Activated T-helper 2 cell treated with anti-CD3 and anti-CD28 coated beads, Interferon-gamma antibody, Interleukin-2, Interleukin-4, amounts not matched to agents 10 μg/mL and 5 μg/mL and 100 μg/mL, durations not matched to agents 14 hours and 24 hours and 36 hours (primary cell): ENCODE measurements around the gene LHFPL2. TPM values are rescaled to one million over a fixed set of nuclear protein-coding genes. Genes with fewer than 3 reads are reported as not detected.

ENCODE experiments used
- DNase-seq: peaks from one replicate; pipeline ENCODE4 v3.0.0; 2021; ENCODE audit warnings: low spot score
- H3K27ac Mint-ChIP-seq: one replicate; pipeline ENCODE4 v1.8.0; 2021; ENCODE audit warnings: mixed read lengths
- H3K27me3 Mint-ChIP-seq: one replicate; pipeline ENCODE4 v1.8.0; 2021; ENCODE audit warnings: low read depth, mixed read lengths
- H3K36me3 Mint-ChIP-seq: one replicate; pipeline ENCODE4 v1.8.0; 2021; ENCODE audit warnings: low read depth, mixed read lengths
- H3K4me1 Mint-ChIP-seq: one replicate; pipeline ENCODE4 v1.8.0; 2021; ENCODE audit warnings: low read depth, mixed read lengths
- H3K4me3 Mint-ChIP-seq: one replicate; pipeline ENCODE4 v1.8.0; 2021; ENCODE audit warnings: low read depth, mild to moderate bottlenecking, moderate library complexity, mixed read lengths
- H3K9me3 Mint-ChIP-seq: one replicate; pipeline ENCODE4 v1.8.0; 2021; ENCODE audit warnings: mixed read lengths
- intact Hi-C: fragments of 100-400 bp; cut with micrococcal nuclease; formaldehyde crosslinking; loops from one replicate; pipeline ENCODE4 v1.15.1; 2023
- total RNA-seq: library from RNA; stranded (reverse); gene quantifications from 2 replicates; pipeline ENCODE4 v1.2.3, GENCODE V29; 2022

LHFPL2 gene
- total RNA-seq, 1 donor from 2014 or later = 0.16 TPM

DNA sequence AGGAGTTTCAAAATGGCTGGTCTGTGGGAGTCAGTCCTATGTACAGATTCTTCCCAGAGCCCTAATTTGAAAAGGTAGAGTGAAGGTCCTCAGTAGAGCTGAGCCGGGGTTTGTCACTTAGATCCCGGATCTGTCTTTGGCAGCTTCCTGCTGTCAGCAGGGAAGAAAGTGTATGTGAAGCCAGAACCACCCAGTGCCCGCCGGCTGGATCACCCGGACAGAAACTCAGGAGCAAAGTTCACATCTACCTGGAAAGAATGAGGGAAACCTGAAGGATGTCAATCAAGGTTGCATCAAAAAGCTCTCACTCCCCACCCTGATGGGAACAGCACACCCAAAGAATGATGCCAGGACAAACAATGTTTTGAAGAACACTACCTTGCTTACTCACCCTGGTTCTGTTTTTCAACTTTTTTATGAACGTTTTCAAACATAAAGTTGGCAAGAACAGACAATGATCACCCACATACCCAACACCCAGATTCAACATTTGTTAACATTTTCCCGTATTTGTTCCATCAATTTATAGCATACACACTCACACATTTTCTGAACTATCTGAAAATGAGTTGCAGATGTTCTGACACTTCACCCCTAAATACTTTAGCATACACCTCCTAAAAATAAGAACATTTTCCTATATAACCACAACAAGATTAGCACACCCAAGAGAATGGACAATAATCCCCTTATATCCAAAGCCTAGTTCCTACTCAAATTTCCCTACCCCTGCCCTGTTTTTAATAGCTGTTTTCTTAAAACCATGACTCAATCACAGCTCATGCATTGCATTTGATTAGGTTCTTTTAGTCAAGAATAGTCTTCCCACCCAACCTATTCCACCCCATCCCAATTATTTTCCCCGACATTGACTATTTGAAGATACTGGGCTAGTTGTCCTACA, 133.9 kb downstream of the LHFPL2 start:
- Mint-ChIP-seq H3K4me1 (peaks cover 3% of the 10 kb centered on the region), H3K4me3 (no peak overlapping the region), H3K36me3 (no peaks in the 10 kb centered on the region), H3K9me3 (no peaks in the 10 kb centered on the region), H3K27ac (no peak overlapping the region), H3K27me3 (peaks cover 65% of the 10 kb centered on the region)
- intact Hi-C loops = no loop called here
- no peak for DNase-seq

GRCh38 chr5:78513441-78513840, 135.1 kb downstream of the LHFPL2 start:
- Mint-ChIP-seq H3K27me3 (peaks cover 73% of the 10 kb centered on the region), H3K4me3 (no peak overlapping the region), H3K27ac (no peak overlapping the region), H3K36me3 (no peaks in the 10 kb centered on the region), H3K9me3 (no peaks in the 10 kb centered on the region), H3K4me1 (peaks cover 8% of the 10 kb centered on the region)
- DNase-seq = no peak
- intact Hi-C loops = no loop called here

DNA sequence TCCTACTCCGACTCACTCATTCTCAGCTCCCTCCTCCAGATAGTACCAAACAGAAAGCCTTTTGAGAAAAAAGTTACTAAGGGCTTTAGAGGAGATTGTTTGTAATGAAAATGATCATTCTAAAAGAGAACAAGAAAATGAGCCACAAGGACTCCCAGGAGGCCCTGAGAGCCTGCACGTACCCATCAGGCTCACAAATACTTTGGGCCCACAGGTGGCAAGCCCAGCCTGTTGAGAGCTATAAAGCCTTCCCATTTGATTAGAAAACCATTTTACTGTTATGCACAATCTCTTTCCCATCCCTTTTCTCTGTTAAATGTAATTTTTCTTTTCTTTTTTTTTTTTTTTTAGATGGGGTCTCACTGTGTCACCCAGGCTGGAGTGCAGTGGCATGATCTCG, 136.1 kb downstream of the LHFPL2 start:
- no peaks in the 10 kb centered on the region for H3K36me3 Mint-ChIP-seq
- no peak for DNase-seq
- peaks cover 76% of the 10 kb centered on the region for H3K27me3 Mint-ChIP-seq
- no peak overlapping the region for H3K4me3 Mint-ChIP-seq
- intact Hi-C loops = no loop called here
- no peaks in the 10 kb centered on the region for H3K9me3 Mint-ChIP-seq
- H3K27ac Mint-ChIP-seq = no peak overlapping the region
- H3K4me1 Mint-ChIP-seq = peaks cover 8% of the 10 kb centered on the region

DNA sequence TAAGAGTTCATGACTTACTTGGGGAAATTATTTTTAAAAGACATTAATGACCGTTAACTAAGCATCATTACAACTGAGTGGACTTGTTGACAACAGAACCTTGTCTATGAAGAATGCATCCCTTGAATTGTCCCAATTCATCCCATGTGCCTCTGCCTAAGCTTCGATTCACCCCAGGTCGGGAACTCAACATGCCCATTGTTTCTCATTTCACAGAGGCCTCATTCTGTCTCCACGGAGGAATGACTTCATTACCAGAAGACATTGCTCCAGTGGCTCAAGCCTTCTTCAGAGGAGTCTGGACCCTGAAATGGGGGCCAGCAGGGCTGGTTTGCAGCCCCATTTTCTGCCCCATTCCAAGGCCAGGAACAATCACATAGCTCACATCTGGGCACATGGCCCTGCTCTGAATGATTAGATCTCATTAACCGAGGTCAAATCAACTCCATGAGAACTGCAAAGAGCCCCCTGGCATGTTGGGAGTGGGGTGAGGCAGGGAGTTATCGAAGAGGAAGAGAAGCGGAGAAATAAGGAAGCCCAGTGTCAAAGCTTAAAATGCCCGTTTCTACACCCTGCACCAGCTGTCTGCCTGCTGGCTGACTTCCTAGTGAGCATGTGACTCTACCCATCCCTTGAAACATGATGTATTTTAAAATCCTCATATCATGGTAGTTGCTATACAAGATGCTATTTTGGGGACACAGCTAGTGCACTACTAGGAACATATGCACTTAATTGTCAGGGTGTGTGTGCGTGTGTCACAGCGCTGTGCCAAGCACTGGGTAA, 137.3 kb downstream of the LHFPL2 start:
- Mint-ChIP-seq H3K9me3 (no peaks in the 10 kb centered on the region), H3K4me1 (peaks cover 8% of the 10 kb centered on the region), H3K27me3 (peaks cover 78% of the 10 kb centered on the region), H3K4me3 (no peak overlapping the region), H3K36me3 (no peaks in the 10 kb centered on the region), H3K27ac (no peak overlapping the region)
- DNase-seq = no peak
- intact Hi-C loops = no loop called here

DNA sequence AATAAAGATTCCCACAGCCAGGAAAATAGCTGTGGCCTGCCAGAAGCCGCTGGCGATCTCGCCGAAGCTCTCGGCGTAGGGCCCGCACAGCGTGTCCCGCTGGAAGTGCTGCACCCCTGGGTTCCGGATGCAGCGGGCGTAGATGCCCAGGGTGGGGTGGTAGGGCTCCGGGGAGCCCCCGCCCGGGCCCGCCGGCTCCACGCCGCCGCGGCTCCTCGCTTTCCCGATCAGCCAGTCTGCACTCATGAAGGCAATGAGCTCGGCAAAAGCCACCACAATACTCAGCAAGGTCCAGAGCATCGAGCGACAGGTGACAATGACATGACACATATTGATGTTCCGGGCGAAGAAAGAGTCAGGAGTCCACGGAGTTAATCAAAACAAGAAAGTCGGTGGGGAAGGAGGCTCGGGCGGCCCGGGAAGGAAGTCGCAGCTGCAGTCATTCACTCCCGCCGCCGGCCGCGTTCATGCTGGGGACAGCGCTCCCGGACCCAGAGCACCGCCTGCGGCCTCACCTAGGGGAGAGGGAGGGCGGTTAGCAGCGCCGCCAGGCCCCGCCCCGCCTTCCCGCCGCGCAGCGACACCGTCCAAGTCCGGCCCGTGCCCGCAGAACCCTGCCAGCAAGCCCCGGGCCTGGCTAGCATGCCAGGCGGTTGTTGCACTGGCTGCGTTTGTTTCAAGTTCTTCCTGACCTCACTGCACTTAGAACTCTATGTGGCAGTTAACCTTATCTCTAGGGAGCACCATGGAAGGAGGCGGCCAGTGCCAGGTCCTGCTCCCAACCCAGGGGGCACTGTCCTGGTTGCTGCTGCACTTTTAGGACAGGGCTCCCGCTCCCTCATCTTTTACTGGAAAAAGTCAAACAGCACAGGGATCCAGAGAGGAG, 138.4 kb downstream of the LHFPL2 start:
- H3K4me1 Mint-ChIP-seq = peaks cover 8% of the 10 kb centered on the region
- intact Hi-C loops = no loop called here
- no peaks in the 10 kb centered on the region for H3K36me3 Mint-ChIP-seq
- H3K27ac Mint-ChIP-seq = no peak overlapping the region
- peaks cover 71% of the 10 kb centered on the region for H3K27me3 Mint-ChIP-seq
- peak overlapping the region; percentile 64 for H3K4me3 Mint-ChIP-seq
- peak; percentile 9 for DNase-seq
- no peaks in the 10 kb centered on the region for H3K9me3 Mint-ChIP-seq

GRCh38 chr5:78509145-78509865, 139.3 kb downstream of the LHFPL2 start:
- no peak for DNase-seq
- no peak overlapping the region for H3K27ac Mint-ChIP-seq
- peaks cover 68% of the 10 kb centered on the region for H3K27me3 Mint-ChIP-seq
- intact Hi-C loops = no loop called here
- H3K36me3 Mint-ChIP-seq = no peaks in the 10 kb centered on the region
- peaks cover 8% of the 10 kb centered on the region for H3K4me1 Mint-ChIP-seq
- H3K4me3 Mint-ChIP-seq = peak overlapping the region; percentile 65
- H3K9me3 Mint-ChIP-seq = no peaks in the 10 kb centered on the region

GRCh38 chr5:78508186-78508765, 140.3 kb downstream of the LHFPL2 start:
- H3K4me3 Mint-ChIP-seq = no peak overlapping the region
- H3K27ac Mint-ChIP-seq = no peak overlapping the region
- peaks cover 61% of the 10 kb centered on the region for H3K27me3 Mint-ChIP-seq
- H3K36me3 Mint-ChIP-seq = no peaks in the 10 kb centered on the region
- DNase-seq = no peak
- no peaks in the 10 kb centered on the region for H3K9me3 Mint-ChIP-seq
- H3K4me1 Mint-ChIP-seq = peaks cover 8% of the 10 kb centered on the region
- intact Hi-C loops = no loop called here

DNA sequence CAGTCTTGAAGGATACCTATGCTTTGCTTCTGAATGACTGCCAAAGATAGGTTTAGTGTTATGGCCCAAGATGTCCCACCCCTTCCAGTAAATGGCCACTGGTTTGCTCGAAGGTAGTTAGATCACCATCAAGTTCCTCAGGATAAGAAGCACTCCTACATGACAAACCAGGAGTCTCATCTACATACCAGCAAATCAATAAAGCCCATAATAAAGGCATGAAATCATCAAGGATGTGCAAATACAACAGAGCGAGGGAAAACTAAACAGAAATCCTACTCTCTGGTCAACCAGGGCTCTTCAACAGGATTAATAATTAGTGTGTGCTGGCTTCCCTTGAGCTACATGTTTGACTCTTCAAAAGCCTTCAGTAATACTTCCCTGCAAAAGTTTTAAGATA, 141.0 kb downstream of the LHFPL2 start:
- no peak for DNase-seq
- no peak overlapping the region for H3K27ac Mint-ChIP-seq
- H3K4me3 Mint-ChIP-seq = no peak overlapping the region
- H3K36me3 Mint-ChIP-seq = no peaks in the 10 kb centered on the region
- intact Hi-C loops = no loop called here
- peaks cover 8% of the 10 kb centered on the region for H3K4me1 Mint-ChIP-seq
- H3K9me3 Mint-ChIP-seq = no peaks in the 10 kb centered on the region
- H3K27me3 Mint-ChIP-seq = peaks cover 64% of the 10 kb centered on the region

GRCh38 chr5:78506261-78507024, 142.1 kb downstream of the LHFPL2 start:
- H3K27me3 Mint-ChIP-seq = peaks cover 66% of the 10 kb centered on the region

DNA sequence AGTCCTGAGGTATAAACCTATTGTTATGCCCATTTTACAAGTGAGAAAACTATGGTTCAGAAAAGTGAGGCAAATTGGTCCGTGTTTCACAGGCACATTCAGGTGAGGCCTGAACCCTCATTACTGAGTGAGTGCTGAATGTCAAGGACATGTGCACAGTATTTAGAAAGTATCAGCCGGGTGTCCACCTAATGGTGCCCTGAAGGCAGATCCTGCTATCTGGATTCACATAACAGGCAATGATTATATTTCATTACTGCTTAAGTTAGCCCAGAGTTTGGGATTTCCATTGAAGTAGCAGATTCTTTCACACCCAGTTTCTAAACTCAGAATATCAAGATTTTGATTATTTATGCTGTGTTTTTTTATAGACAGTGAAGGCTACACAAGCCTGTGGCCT, 142.7 kb downstream of the LHFPL2 start:
- H3K9me3 Mint-ChIP-seq = no peaks in the 10 kb centered on the region
- H3K27me3 Mint-ChIP-seq = peaks cover 63% of the 10 kb centered on the region
- H3K4me3 Mint-ChIP-seq = no peak overlapping the region
- intact Hi-C loops = no loop called here
- H3K36me3 Mint-ChIP-seq = no peaks in the 10 kb centered on the region
- no peak overlapping the region for H3K27ac Mint-ChIP-seq
- no peak for DNase-seq
- peaks cover 8% of the 10 kb centered on the region for H3K4me1 Mint-ChIP-seq

More at GRCh38 chr5:78506261-78507024, 142.1 kb downstream of the LHFPL2 start:
- intact Hi-C loops = no loop called here
- peaks cover 8% of the 10 kb centered on the region for H3K4me1 Mint-ChIP-seq
- no peak overlapping the region for H3K27ac Mint-ChIP-seq
- H3K9me3 Mint-ChIP-seq = no peaks in the 10 kb centered on the region
- no peaks in the 10 kb centered on the region for H3K36me3 Mint-ChIP-seq
- no peak overlapping the region for H3K4me3 Mint-ChIP-seq
- DNase-seq = no peak
